CD14-positive monocyte (primary cell): ENCODE results near the gene TRMT13. TPM values are rescaled to one million over a fixed set of nuclear protein-coding genes. Genes with fewer than 3 reads are reported as not detected.

Experiments used
- DNase-seq, 3 donors: peaks; one replicate each; pipeline ENCODE4 v3.0.0-alpha.2; 2011 to 2022
- H2AFZ ChIP-seq: 2 replicates; pipeline ENCODE4 v1.6.0; 2012; ENCODE audit warnings: mild to moderate bottlenecking, low read depth, low read length, inconsistent platforms; ENCODE audit not compliant: insufficient read depth, poor library complexity, severe bottlenecking
- H3K27ac ChIP-seq, 2 donors: 1 replicate in 1 of 2; 2 replicates in 1 of 2; pipeline ENCODE4 v1.5.1; 2012 to 2013; ENCODE audit warnings: low read length in 2 of 2, control low read depth in 1 of 2, inconsistent platforms in 1 of 2, low read depth in 1 of 2, mild to moderate bottlenecking in 1 of 2
- H3K27me3 ChIP-seq, 2 donors: one replicate each; pipeline versions ENCODE4 v1.6.0 to v1.6.1; 2011 to 2013; ENCODE audit warnings: low read length in 2 of 2; ENCODE audit not compliant: control insufficient read depth in 2 of 2, insufficient read depth in 2 of 2
- H3K36me3 ChIP-seq, 2 donors: replicated peaks in 1 of 2; 1 replicate in 1 of 2; 2 replicates in 1 of 2; pipeline versions ENCODE4 v1.5.1 to v1.6.1; 2012 to 2013; ENCODE audit warnings: low read length in 2 of 2, control low read depth in 1 of 2, inconsistent platforms in 1 of 2, mild to moderate bottlenecking in 1 of 2; ENCODE audit not compliant: insufficient read depth in 2 of 2, control insufficient read depth in 1 of 2
- H3K4me1 ChIP-seq, 2 donors: 1 replicate in 1 of 2; 2 replicates in 1 of 2; pipeline versions ENCODE4 v1.5.1 to v1.6.1; 2012 to 2013; ENCODE audit warnings: low read length in 2 of 2, control low read depth in 1 of 2, inconsistent platforms in 1 of 2, mild to moderate bottlenecking in 1 of 2, moderate library complexity in 1 of 2; ENCODE audit not compliant: insufficient read depth in 2 of 2, control insufficient read depth in 1 of 2
- H3K4me2 ChIP-seq: replicated peaks from 2 replicates; pipeline ENCODE3; 2012; ENCODE audit warnings: low read length, moderate library complexity, mild to moderate bottlenecking; ENCODE audit not compliant: poor library complexity, severe bottlenecking; ENCODE audit errors: extremely low read depth
- H3K4me3 ChIP-seq, 3 experiments: fragments of 200-600 bp in 1 of 3; sonication (generic) in 1 of 3; replicated peaks in 1 of 3; 1 replicate in 2 of 3; 2 replicates in 1 of 3; pipeline ENCODE4 v1.5.1; 2011 to 2013; ENCODE audit warnings: low read length in 3 of 3, mild to moderate bottlenecking in 3 of 3, control low read depth in 2 of 3, low read depth in 2 of 3, inconsistent platforms in 1 of 3, moderate library complexity in 1 of 3
- H3K79me2 ChIP-seq: 2 replicates; pipeline ENCODE4 v1.6.0; 2012; ENCODE audit warnings: mild to moderate bottlenecking, control low read depth, inconsistent platforms, low read length, moderate library complexity; ENCODE audit not compliant: insufficient read depth
- H3K9ac ChIP-seq: 2 replicates; pipeline ENCODE4 v1.6.0; 2017; ENCODE audit warnings: low read length, mild to moderate bottlenecking; ENCODE audit not compliant: insufficient read depth, poor library complexity, severe bottlenecking
- H3K9me3 ChIP-seq, 2 donors: replicated peaks in 1 of 2; 1 replicate in 1 of 2; 2 replicates in 1 of 2; pipeline versions ENCODE4 v1.5.1 to v1.6.1; 2012 to 2013; ENCODE audit warnings: low read length in 2 of 2, control low read depth in 1 of 2; ENCODE audit not compliant: control insufficient read depth in 1 of 2, insufficient read depth in 1 of 2
- H4K20me1 ChIP-seq: 2 replicates; pipeline ENCODE4 v1.6.0; 2012; ENCODE audit warnings: mild to moderate bottlenecking, low read length, control low read depth, moderate library complexity; ENCODE audit not compliant: insufficient read depth
- H3K27ac Mint-ChIP-seq, 7 donors: one replicate each; pipeline ENCODE4 v1.8.0; 2020; ENCODE audit warnings: mild to moderate bottlenecking in 7 of 7, mixed read lengths in 7 of 7, moderate library complexity in 6 of 7, inconsistent platforms in 2 of 7
- H3K27me3 Mint-ChIP-seq, 3 donors: one replicate each; pipeline ENCODE4 v1.8.0; 2021 to 2022; ENCODE audit warnings: low read depth in 3 of 3, mild to moderate bottlenecking in 3 of 3, mixed read lengths in 3 of 3, moderate library complexity in 3 of 3, inconsistent platforms in 1 of 3
- H3K36me3 Mint-ChIP-seq, 2 donors: one replicate each; pipeline ENCODE4 v1.8.0; 2020; ENCODE audit warnings: mixed read lengths in 2 of 2, inconsistent platforms in 1 of 2, mild to moderate bottlenecking in 1 of 2
- H3K4me1 Mint-ChIP-seq: one replicate; pipeline ENCODE4 v1.8.0; 2020; ENCODE audit warnings: mild to moderate bottlenecking, mixed read lengths
- H3K4me3 Mint-ChIP-seq, 2 donors: one replicate each; pipeline ENCODE4 v1.8.0; 2020; ENCODE audit warnings: mild to moderate bottlenecking in 2 of 2, mixed read lengths in 2 of 2, moderate library complexity in 1 of 2
- H3K9me3 Mint-ChIP-seq, 7 donors: one replicate each; pipeline ENCODE4 v1.8.0; 2020 to 2022; ENCODE audit warnings: mixed read lengths in 7 of 7, mild to moderate bottlenecking in 6 of 7, moderate library complexity in 6 of 7, inconsistent platforms in 2 of 7
- CTCF ChIP-seq: fragments of 200-600 bp; IDR thresholded peaks from one replicate; pipeline ENCODE4 v1.8.0; 2022; ENCODE audit warnings: antibody characterized with exemption, mild to moderate bottlenecking
- WGBS: methylation state at CpG from one replicate; pipeline ENCODE4 v1.1.5; 2013; ENCODE audit warnings: missing lambda C conversion rate; ENCODE audit not compliant: insufficient coverage; 5-methylcytosine and 5-hydroxymethylcytosine counted together
- intact Hi-C, 2 donors: fragments of 100-400 bp; cut with micrococcal nuclease; formaldehyde crosslinking; loops; one replicate each; pipeline versions ENCODE4 v1.15.0 to v1.15.1; 2023
- polyA plus RNA-seq, 3 donors: library from polyadenylated mRNA; depleted of rRNA in 1 of 3; unstranded in 2 of 3; stranded (reverse) in 1 of 3; fragments of 300-500 nt in 2 of 3; fragments of >200 nt in 1 of 3; fragmentation: Illumina TruSeq in 2 of 3; gene quantifications; 1 replicate in 2 of 3; 2 replicates in 1 of 3; pipeline ENCODE4 v1.2.3, GENCODE V29; 2012 to 2021

The TRMT13 gene
- polyA plus RNA-seq, 3 donors, result 2.2 to 8.1 (median 2.3) TPM

DNA sequence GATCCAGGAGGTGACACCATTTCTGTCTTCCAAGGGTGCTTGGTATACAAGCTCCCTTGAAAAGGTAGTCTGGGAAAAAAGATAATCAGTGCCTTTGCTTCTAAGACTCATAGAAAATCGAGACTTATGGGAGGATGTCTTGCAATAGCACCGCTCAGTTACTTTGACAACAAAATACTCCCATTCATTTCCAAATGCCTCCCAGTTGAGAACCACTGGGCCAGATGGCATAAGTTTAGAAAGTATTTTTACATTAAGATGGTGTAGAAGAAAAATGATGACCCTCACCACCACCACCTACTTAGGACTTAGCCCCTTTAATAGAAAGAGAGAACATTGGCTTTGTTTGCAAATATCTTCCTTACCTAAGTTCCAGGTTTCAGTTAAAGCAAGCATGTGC lies 4.6 kb downstream of the TRMT13 start:
- Mint-ChIP-seq H3K4me3 (no peak overlapping the region), H3K4me1 (peaks cover 11% of the 10 kb centered on the region), H3K36me3 (peaks cover 44 to 51% of the 10 kb centered on the region in 2 donors), H3K27ac (no peak overlapping the region), H3K27me3 (no peaks in the 10 kb centered on the region), H3K9me3 (no peaks in the 10 kb centered on the region)
- Histone ChIP-seq H2AFZ (no peak overlapping the region), H3K79me2 (peaks cover 25% of the 10 kb centered on the region), H3K9me3 (no peaks in the 10 kb centered on the region), H3K4me3 (no peak overlapping the region), H4K20me1 (no peaks in the 10 kb centered on the region), H3K4me1 (peaks cover 7 to 9% of the 10 kb centered on the region in 2 donors), H3K36me3 (peaks cover 58 to 59% of the 10 kb centered on the region in 2 donors), H3K9ac (no peak overlapping the region), H3K27me3 (no peaks in the 10 kb centered on the region), H3K4me2 (no peak overlapping the region), H3K27ac (no peak overlapping the region)
- no CpG with 5 or more reads among the region's 2 CpGs for WGBS
- intact Hi-C loops, result no loop called here
- no peak for DNase-seq
- TF ChIP-seq CTCF, result no peak

DNA sequence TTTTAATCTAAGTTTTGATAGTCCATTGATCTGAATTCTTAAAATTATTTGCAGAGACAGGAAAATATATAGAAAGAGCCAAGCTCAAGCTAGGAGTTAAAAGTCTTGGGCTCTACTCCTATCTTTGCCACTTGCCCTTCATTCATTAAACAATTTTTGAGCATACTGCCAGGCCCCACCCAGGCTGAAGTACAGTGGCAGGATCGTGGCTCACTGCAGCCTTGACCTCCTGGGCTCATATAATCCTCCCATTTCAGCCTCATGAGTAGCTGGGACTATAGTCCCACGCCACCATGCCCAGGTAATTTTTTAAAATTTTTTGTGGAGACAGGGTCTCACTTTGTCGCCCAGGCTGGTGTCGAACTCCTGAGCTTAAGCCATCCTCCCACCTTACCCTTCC lies 8.2 kb downstream of the TRMT13 start:
- Histone ChIP-seq H2AFZ (no peak overlapping the region), H4K20me1 (no peaks in the 10 kb centered on the region), H3K27me3 (no peaks in the 10 kb centered on the region), H3K9me3 (no peaks in the 10 kb centered on the region), H3K4me2 (no peak overlapping the region), H3K9ac (no peak overlapping the region), H3K27ac (no peak overlapping the region), H3K79me2 (no peaks in the 10 kb centered on the region), H3K4me3 (no peak overlapping the region), H3K36me3 (peaks cover 94 to 95% of the 10 kb centered on the region in 2 donors), H3K4me1 (no peaks in the 10 kb centered on the region)
- no peak overlapping the region for H3K27ac Mint-ChIP-seq
- TF ChIP-seq CTCF, result no peak
- DNase-seq, result no peak
- no peaks in the 10 kb centered on the region for H3K9me3 Mint-ChIP-seq
- H3K4me3 Mint-ChIP-seq, result no peak overlapping the region
- intact Hi-C loops, result no loop called here
- no peaks in the 10 kb centered on the region for H3K4me1 Mint-ChIP-seq
- peaks cover 71 to 85% of the 10 kb centered on the region in 2 donors for H3K36me3 Mint-ChIP-seq
- peaks cover 0 to 1% (median 0%) of the 10 kb centered on the region in 3 donors for H3K27me3 Mint-ChIP-seq
- 100% methylated on average over 1 of the region's 4 CpGs for WGBS
